Cerebellar nuclear complex (tissue), 1 donor: ENCODE measurements around the gene UNC13D.
"Not testable (repeated sequence)": the region's sequence is repeated elsewhere in the genome, so short reads cannot be mapped to it uniquely, and the experiment has no call there.

Experiments
- DNase-seq, 2 experiments: peaks; one replicate each; lab custom pipeline; 2025; lab: John Stamatoyannopoulos, UW

Gene UNC13D

DNA sequence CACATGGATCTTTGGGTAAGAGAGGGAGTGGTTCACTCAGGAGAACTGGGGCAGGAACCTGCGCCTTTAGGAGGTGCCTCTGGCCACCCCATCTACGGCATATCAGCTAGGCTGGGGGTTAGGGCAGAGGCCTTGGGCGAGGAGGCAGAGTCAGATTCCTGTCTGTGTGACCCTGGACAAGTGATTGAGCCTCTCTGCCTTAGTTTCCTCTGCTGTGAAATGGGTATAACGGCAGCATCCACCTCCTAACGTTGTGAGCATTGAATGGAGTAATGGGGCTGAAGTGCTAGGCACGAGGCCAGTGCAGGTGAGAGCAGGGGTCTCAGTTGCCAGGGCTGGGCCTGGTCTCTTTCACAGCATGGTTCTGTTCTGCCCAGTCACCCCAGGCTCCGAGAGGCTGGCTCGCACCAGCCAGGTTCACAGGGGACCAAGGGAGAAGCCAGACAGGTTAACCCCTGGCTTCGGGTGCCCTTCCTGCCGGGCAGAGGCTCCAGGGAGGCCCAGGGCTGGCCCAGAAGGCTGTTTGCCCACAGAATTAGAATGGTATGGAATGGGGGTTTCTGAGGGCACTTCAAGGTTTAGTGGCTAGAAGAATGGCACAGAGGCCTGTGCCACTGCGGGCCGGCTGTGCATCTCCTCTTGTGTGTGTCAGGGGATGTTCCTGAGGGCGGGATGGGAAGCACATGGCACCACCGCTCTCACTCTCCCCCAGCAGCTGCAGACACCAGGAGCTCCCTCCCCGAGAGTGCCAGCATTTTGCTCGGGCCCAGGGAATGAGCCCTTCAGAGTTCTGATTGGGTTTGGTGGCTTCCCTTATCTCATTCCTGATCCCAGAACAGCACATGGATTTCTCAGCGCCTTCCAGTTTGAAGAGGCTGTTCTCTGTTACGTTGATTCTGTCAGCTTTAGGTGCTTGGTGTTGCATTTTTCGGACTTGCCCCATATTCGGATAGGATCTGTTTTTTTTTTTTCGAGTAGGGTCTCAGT is 23.8 kb downstream of the UNC13D start:
- no peak for DNase-seq

GRCh38 chr17:75819678-75820077 is 24.5 kb downstream of the UNC13D start:
- no peak for DNase-seq

GRCh38 chr17:75819116-75819515 is 25.1 kb downstream of the UNC13D start:
- no peak for DNase-seq

- no peak for DNase-seq
Measured at GRCh38 chr17:75818326-75818885, 25.8 kb downstream of the UNC13D start.

GRCh38 chr17:75817571-75817970 is 26.6 kb downstream of the UNC13D start:
- DNase-seq = no peak

DNA sequence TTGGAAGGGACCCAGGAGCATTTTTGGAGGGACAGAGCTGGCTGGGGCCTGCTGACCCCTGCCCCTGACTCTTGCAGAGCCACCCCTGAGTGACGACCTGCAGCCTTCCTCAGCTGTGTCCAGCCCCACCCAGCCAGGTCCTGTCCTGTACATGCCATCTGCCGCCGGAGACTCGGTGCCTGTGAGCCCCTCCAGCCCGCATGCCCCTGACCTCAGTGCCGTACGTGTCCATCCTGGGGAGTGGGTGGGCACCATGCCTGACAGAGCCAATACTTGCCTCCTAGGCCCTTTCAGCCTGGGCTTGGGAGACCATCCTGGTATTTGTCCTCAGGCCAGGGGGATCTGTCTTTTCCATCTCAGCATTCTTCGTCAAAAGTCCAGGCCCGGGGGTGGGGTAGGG is 27.5 kb downstream of the UNC13D start:
- no peak for DNase-seq

DNA sequence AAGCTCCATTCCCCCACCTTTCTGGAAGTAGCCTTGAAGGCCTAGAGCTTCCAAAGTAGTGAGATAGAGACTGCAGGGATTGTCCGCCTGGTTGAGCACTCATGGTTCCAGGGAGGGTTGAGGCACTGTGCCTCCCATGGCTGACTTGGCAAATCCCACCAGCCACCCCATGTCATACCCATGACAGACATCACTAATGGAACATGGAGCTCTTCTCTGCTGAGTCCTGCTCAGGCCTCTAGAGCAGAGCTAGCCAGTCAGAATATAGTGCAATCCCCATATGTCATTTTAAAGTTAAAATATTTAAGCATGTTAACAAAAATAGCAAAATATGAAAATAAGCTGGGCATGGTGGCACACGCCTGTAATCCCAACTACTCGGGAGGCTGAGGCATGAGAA is 28.8 kb downstream of the UNC13D start:
- no peak for DNase-seq

DNA sequence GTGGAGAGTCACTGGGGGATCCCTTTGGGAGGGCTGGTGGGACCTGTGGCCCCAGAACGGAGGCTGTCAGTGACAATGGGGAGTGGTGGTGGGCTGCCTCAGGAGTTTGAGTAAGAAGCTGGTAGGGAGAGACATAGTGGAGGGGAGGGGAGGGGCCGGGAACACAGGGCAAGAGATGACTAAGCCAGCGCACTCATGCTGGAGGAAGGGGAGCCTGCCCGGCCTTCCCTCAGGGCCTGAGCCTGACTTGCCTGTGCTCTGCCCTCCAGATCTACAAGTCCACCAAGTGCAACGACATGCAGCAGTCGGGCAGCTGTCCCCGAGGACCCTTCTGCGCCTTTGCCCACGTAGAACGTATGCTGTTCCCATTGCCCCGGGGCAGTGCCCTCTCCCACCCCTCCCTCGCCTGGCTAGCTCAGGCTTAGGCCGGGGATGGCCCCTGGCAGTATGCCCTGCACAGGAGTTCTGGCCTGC is 29.3 kb downstream of the UNC13D start:
- no peak for DNase-seq

DNA sequence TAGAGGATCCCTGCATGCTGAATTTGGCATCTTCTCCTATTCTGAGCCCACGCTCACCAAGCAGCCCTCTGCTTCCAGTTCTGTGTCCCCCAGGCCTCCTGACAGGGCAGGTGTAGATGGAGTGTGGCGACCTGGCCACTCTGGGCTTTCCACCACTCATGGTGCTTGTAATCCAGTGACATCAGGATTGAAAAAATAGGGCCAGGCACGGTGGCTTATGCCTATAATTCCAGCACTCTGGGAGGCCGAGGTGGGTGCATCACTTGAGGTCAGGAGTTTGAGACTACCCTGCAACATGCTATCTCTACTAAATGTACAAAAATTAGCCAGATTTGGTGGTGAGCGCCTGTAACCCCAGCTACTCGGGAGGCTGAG is 30.2 kb downstream of the UNC13D start:
- no peak for DNase-seq

DNA sequence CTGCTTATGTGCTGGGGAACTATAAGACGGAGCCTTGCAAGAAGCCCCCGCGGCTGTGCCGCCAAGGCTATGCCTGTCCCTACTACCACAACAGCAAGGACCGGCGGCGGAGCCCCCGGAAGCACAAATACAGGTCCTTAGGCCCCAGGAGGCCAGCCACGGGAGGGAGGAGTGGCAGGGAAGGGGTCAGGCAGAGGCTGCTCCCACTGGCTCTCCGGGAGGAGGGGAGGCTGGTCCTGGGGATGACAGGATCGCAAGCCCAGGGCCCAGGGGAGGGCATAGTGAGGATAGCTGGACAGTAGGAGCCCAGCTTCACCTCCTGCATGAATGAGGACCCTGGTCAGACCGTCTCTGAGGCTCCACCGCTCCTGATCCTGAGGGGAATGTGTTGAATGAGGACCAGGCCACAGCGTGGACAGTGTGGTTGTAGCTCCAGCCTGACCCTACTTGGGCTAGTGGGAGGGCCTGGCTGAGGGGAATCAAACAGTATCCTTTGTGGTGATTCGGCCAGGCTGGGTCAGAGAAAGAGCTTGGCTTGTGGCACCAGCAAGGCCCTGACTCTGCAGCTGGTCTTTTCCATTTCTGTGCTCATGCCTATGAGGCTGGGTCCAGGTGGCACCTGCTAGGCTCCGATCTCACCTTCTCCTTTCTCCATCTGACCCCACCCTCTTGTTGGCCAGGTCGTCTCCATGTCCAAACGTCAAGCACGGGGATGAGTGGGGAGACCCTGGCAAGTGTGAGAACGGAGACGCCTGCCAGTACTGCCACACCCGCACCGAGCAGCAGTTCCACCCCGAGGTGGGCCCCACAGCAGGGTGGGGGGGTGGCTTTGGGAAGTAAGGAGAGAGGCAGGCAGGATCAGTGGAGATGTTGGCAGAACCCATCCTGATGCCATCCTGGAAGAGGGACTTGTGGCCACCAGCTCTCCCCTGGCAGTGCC is 30.9 kb downstream of the UNC13D start:
- no peak for DNase-seq

GRCh38 chr17:75812096-75813013 is 31.8 kb downstream of the UNC13D start:
- DNase-seq = no peak

DNA sequence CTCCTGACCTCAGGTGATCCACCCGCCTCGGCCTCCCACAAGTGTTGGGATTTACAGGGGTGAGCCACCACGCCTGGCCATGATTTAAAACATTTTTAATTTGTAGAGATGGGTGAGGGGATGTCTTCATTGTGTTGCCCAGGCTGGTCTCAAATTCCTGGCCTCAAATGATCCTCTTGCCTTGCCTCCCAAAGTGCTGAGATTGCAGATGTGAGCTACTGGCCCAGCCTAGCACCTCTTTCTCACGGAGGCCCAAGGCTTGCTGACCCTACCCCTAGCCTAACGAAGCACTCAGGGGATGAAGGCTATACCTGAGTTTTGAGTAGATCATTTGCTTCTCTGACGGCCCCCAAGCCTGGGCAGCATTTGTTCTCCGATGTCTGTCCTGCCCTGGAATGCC is 33.0 kb downstream of the UNC13D start:
- DNase-seq = no peak

GRCh38 chr17:75810756-75811155 is 33.4 kb downstream of the UNC13D start:
- not testable (repeated sequence) for DNase-seq

DNA sequence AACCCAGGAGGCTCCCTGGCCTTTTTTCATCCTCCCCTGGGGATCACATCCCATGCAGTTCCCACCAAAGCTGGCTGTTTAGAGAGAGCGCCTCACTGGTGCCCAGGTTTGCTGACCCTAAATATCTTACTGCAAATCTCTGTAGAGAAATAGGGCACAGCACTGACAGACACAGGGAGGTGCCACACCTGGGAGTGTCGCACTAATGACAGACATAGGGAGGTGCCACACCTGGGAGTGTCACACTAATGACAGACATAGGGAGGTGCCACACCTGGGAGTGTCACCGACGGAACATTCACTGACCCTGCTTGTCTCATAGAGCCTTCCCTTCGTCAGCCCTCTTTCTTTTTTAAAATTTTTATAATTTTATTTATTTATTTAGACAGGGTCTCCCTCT is 34.0 kb downstream of the UNC13D start:
- DNase-seq = no peak

DNA sequence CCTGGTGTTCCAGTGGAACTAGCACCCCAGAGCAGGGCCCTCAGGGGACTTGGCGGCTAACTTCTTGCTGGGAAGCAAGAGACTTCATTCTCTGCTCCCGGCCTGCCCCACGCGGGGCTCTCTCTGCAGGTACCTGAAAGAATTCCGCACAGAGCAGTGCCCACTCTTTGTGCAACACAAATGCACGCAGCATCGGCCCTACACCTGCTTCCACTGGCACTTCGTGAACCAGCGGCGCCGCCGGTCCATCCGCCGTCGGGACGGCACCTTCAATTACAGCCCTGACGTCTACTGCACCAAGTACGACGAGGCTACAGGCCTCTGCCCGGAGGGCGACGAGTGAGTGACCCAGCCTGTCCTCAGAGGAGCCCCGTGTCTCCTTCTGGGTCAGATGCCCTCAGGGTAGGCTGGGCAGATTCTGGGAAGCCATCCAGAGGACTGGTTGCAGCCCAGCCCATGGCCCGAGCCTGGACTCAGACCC is 34.5 kb downstream of the UNC13D start:
- no peak for DNase-seq

- DNase-seq = no peak
Measured at GRCh38 chr17:75808905-75809621, 35.1 kb downstream of the UNC13D start.

- no peak for DNase-seq
Measured at GRCh38 chr17:75808549-75808904, 35.7 kb downstream of the UNC13D start.

GRCh38 chr17:75807861-75808260 is 36.3 kb downstream of the UNC13D start:
- DNase-seq = no peak

GRCh38 chr17:75806822-75807500 is 37.2 kb downstream of the UNC13D start:
- DNase-seq = no peak

- no peak for DNase-seq
Measured at GRCh38 chr17:75803883-75804282, 40.3 kb downstream of the UNC13D start.
